Anterior cingulate cortex (tissue), 58 donors: ENCODE measurements around the gene LTF.

ENCODE experiments used
- DNase-seq, 58 donors: peaks; one replicate each; lab custom pipeline; 2025; lab: John Stamatoyannopoulos, UW

Gene LTF

GRCh38 chr3:46470831-46471230 lies 6.1 kb upstream of the LTF start:
- peak in 3 of 58 donors; percentile 7 to 18 (median 13) for DNase-seq

GRCh38 chr3:46469680-46470357 lies 5.1 kb upstream of the LTF start:
- DNase-seq = peak in 3 of 58 donors; percentile 18 to 26 (median 19)

GRCh38 chr3:46468753-46469600 lies 4.3 kb upstream of the LTF start:
- no peak for DNase-seq

- DNase-seq = no peak
These were observed 2.9 kb upstream of the LTF start for GRCh38 chr3:46467562-46467961.

- DNase-seq = no peak
These were observed 2.2 kb upstream of the LTF start for GRCh38 chr3:46466871-46467403.

GRCh38 chr3:46466273-46466672 lies 1.6 kb upstream of the LTF start:
- DNase-seq = no peak

GRCh38 chr3:46465196-46465520 lies 453 bp upstream of the LTF start:
- DNase-seq = no peak

GRCh38 chr3:46463868-46464241 lies 850 bp downstream of the LTF start:
- no peak for DNase-seq

- no peak for DNase-seq
These were observed 1.4 kb downstream of the LTF start for GRCh38 chr3:46463120-46463867.

- no peak for DNase-seq
These were observed 2.2 kb downstream of the LTF start for GRCh38 chr3:46462511-46462910.

GRCh38 chr3:46462111-46462510 lies 2.6 kb downstream of the LTF start:
- no peak for DNase-seq

- no peak for DNase-seq
These were observed 4.7 kb downstream of the LTF start for GRCh38 chr3:46460051-46460450.

GRCh38 chr3:46456118-46456517 lies 8.6 kb downstream of the LTF start:
- no peak for DNase-seq

GRCh38 chr3:46455231-46456115 lies 9.2 kb downstream of the LTF start:
- no peak for DNase-seq

GRCh38 chr3:46454606-46455005 lies 10.1 kb downstream of the LTF start:
- no peak for DNase-seq

- no peak for DNase-seq
These were observed 10.5 kb downstream of the LTF start for GRCh38 chr3:46454209-46454595.

GRCh38 chr3:46453526-46454208 lies 11.0 kb downstream of the LTF start:
- no peak for DNase-seq

- DNase-seq = no peak
These were observed 14.8 kb downstream of the LTF start for GRCh38 chr3:46449755-46450552.

GRCh38 chr3:46448721-46449120 lies 16.0 kb downstream of the LTF start:
- DNase-seq = no peak
